MM.1S (cell line): Measurements from ENCODE around the gene CDK5.

Experiments
- DNase-seq: peaks from one replicate; pipeline ENCODE4 v3.0.0-alpha.2; 2015
- H2AFZ ChIP-seq: fragments of 300-600 bp; sonication (generic); 2 replicates; pipeline ENCODE4 v1.6.0; 2016; ENCODE audit warnings: antibody characterized with exemption, low read length
- H3F3A ChIP-seq: fragments of 300-600 bp; sonication (generic); 2 replicates; pipeline ENCODE4 v1.6.1; 2016; ENCODE audit warnings: mild to moderate bottlenecking, antibody characterized with exemption, low read length, moderate library complexity, mixed read lengths; ENCODE audit not compliant: insufficient read depth
- H3K27ac ChIP-seq: fragments of 300-600 bp; sonication (generic); 2 replicates; pipeline ENCODE4 v1.5.1; 2016; ENCODE audit warnings: mild to moderate bottlenecking, low read length
- H3K27me3 ChIP-seq: fragments of 300-600 bp; sonication (generic); replicated peaks from 2 replicates; pipeline ENCODE4 v1.6.0; 2016; ENCODE audit warnings: low read length; ENCODE audit not compliant: insufficient read depth
- H3K36me3 ChIP-seq: fragments of 300-600 bp; sonication (generic); replicated peaks from 2 replicates; pipeline ENCODE4 v1.6.1; 2016; ENCODE audit warnings: mild to moderate bottlenecking, low read length, mixed read lengths; ENCODE audit not compliant: insufficient read depth
- H3K4me1 ChIP-seq: fragments of 300-600 bp; sonication (generic); 2 replicates; pipeline ENCODE4 v1.6.1; 2016; ENCODE audit warnings: low read length, mixed read lengths
- H3K4me2 ChIP-seq: fragments of 300-600 bp; sonication (generic); 2 replicates; pipeline ENCODE4 v1.6.0; 2016; ENCODE audit warnings: low read depth, low read length
- H3K4me3 ChIP-seq: fragments of 300-600 bp; sonication (generic); 2 replicates; pipeline ENCODE4 v1.5.1; 2016; ENCODE audit warnings: low read length, mixed read lengths
- H3K79me2 ChIP-seq: fragments of 300-600 bp; sonication (generic); 2 replicates; pipeline ENCODE4 v1.6.1; 2016; ENCODE audit warnings: mixed run types, low read length, mixed read lengths
- H3K9ac ChIP-seq: fragments of 300-600 bp; sonication (generic); 2 replicates; pipeline ENCODE4 v1.6.1; 2016; ENCODE audit warnings: low read length, mixed read lengths
- H3K9me2 ChIP-seq: fragments of 300-600 bp; sonication (generic); replicated peaks from 2 replicates; pipeline ENCODE4 v1.6.1; 2016; ENCODE audit warnings: mild to moderate bottlenecking, low read length, mixed read lengths; ENCODE audit not compliant: insufficient read depth
- H3K9me3 ChIP-seq: fragments of 300-600 bp; sonication (generic); replicated peaks from 2 replicates; pipeline ENCODE4 v1.6.1; 2016; ENCODE audit warnings: mild to moderate bottlenecking, low read length, mixed read lengths; ENCODE audit not compliant: insufficient read depth
- H4K20me1 ChIP-seq: fragments of 300-600 bp; sonication (generic); 2 replicates; pipeline ENCODE4 v1.6.1; 2016; ENCODE audit warnings: mild to moderate bottlenecking, low read length, moderate library complexity, mixed read lengths; ENCODE audit not compliant: insufficient read depth
- EZH2 ChIP-seq: fragments of 300-600 bp; sonication (generic); optimal IDR thresholded peaks from 2 replicates; pipeline ENCODE3; 2017; ENCODE audit warnings: low read depth, mild to moderate bottlenecking, antibody characterized with exemption, low read length, mixed read lengths
- EZH2phosphoT487 ChIP-seq: fragments of 300-600 bp; sonication (generic); IDR thresholded peaks from 2 replicates; pipeline ENCODE4 v1.6.1; 2018; ENCODE audit warnings: antibody characterized with exemption, low read length
- TF ChIP-seq, protein P1 (sequence below): fragments of 300-600 bp; sonication (generic); IDR thresholded peaks from 2 replicates; pipeline ENCODE4 v1.5.1; 2016; ENCODE audit warnings: antibody characterized with exemption, low read length, mixed read lengths

CDK5 gene

DNA sequence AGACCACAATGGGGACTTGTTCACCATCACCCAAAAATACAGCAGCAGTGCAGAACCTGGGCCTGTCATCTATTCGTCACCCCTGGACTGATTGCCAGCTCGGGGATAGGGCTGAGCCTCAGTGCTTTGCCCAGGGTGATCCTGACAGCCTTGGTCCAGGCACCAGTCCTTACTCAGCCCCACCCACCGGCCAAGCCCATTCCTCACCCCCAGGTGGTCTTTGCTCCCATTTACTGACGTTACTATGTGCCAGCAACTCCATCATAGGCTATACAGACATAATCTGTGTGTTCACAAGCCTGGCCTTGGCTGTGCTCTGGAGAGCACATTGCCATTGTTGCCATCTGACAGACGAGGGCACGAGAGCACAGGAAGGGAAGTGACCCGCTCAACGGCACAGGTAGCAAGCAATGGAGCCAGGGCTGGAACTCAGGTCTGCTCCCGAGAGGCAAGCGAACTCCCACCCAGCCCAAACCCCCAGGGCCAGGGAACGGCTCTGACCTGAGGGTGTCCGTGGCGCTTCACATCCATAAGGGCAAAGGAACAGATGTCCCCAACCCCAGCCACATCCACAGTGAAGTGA, 40.2 kb downstream of the CDK5 start:
- H3F3A ChIP-seq = 0 out of 2 replicates have a peak, but pooled peaks cover 4% of the 10 kb centered on the region
- peak overlapping the region; percentile 29; the same call in 1 of the 2 replicates for H3K4me3 ChIP-seq
- no peak overlapping the region for H3K9ac ChIP-seq
- H3K27ac ChIP-seq = no peak overlapping the region
- H3K27me3 ChIP-seq = peaks cover 61% of the 10 kb centered on the region
- DNase-seq = no peak
- no peaks in the 10 kb centered on the region for H4K20me1 ChIP-seq
- peak overlapping the region; percentile 66 for H2AFZ ChIP-seq
- H3K9me2 ChIP-seq = no peaks in the 10 kb centered on the region
- H3K9me3 ChIP-seq = no peaks in the 10 kb centered on the region
- TF ChIP-seq EZH2phosphoT487 (no peak), EZH2 (no peak)
- TF ChIP-seq, protein P1, sequence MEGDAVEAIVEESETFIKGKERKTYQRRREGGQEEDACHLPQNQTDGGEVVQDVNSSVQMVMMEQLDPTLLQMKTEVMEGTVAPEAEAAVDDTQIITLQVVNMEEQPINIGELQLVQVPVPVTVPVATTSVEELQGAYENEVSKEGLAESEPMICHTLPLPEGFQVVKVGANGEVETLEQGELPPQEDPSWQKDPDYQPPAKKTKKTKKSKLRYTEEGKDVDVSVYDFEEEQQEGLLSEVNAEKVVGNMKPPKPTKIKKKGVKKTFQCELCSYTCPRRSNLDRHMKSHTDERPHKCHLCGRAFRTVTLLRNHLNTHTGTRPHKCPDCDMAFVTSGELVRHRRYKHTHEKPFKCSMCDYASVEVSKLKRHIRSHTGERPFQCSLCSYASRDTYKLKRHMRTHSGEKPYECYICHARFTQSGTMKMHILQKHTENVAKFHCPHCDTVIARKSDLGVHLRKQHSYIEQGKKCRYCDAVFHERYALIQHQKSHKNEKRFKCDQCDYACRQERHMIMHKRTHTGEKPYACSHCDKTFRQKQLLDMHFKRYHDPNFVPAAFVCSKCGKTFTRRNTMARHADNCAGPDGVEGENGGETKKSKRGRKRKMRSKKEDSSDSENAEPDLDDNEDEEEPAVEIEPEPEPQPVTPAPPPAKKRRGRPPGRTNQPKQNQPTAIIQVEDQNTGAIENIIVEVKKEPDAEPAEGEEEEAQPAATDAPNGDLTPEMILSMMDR = no peak
- H3K79me2 ChIP-seq = no peaks in the 10 kb centered on the region
- peak overlapping the region; percentile 76 for H3K4me2 ChIP-seq
- peaks cover 11% of the 10 kb centered on the region; the same call in 1 of the 2 replicates for H3K4me1 ChIP-seq
- H3K36me3 ChIP-seq = no peaks in the 10 kb centered on the region

DNA sequence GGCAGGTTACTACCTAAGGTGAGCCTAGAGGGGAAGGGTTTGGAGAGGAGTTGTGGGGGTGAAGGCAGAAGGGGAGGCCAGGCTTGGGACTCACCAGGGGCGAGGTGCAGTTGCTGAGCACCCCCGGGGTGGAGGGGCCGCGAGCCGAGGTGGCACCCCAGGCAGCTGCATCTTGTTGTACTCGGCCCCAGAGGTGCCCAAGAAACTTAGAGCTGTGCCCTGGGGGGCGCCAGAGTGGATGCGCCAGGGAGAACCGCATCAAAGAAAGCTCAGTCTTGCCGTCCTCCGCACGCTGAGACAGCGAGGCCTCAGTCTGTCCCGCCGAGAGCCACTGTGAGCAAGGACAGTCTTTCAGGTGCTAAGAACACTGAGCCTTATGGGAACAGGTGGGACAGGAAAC, 40.8 kb downstream of the CDK5 start:
- Histone ChIP-seq H3K36me3 (no peaks in the 10 kb centered on the region), H3K4me2 (no peak overlapping the region), H3K9me3 (no peaks in the 10 kb centered on the region), H2AFZ (no peak overlapping the region), H4K20me1 (no peaks in the 10 kb centered on the region), H3K27ac (no peak overlapping the region), H3K9me2 (no peaks in the 10 kb centered on the region), H3K4me1 (peaks cover 11% of the 10 kb centered on the region; the same call in 1 of the 2 replicates), H3K9ac (no peak overlapping the region), H3K4me3 (no peak overlapping the region), H3F3A (0 out of 2 replicates have a peak, but pooled peaks cover 4% of the 10 kb centered on the region), H3K79me2 (no peaks in the 10 kb centered on the region), H3K27me3 (peaks cover 66% of the 10 kb centered on the region)
- TF ChIP-seq EZH2phosphoT487 (no peak), EZH2 (no peak)
- TF ChIP-seq, protein P1 = no peak
- no peak for DNase-seq

DNA sequence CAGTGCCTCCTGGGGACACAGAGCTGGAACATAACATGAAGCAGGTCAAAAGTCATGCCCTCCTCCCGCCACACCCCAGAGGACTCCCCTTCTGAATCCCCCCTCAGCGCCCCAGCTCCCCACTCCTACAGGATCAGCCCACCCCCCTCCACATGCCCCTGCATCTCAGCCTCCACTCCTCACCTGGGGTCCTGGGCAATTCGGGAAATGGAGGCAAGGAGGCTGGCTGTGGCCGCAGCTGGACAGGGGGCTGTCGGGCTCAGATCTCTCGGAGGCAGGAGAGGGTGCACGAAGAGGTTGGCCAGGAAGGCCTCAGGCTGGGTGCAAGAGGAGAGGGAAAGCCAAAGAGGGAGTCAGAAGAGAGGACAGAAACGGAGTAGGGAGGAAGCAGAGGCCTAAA, 41.2 kb downstream of the CDK5 start:
- no peaks in the 10 kb centered on the region for H3K9me3 ChIP-seq
- H3K36me3 ChIP-seq = no peaks in the 10 kb centered on the region
- H3K9ac ChIP-seq = no peak overlapping the region
- TF ChIP-seq EZH2 = no peak
- TF ChIP-seq, protein P1 = no peak
- no peak for TF ChIP-seq EZH2phosphoT487
- H2AFZ ChIP-seq = no peak overlapping the region
- H3K79me2 ChIP-seq = no peaks in the 10 kb centered on the region
- no peak overlapping the region for H3K4me2 ChIP-seq
- no peaks in the 10 kb centered on the region for H4K20me1 ChIP-seq
- no peaks in the 10 kb centered on the region for H3K9me2 ChIP-seq
- 0 out of 2 replicates have a peak, but pooled peaks cover 4% of the 10 kb centered on the region for H3F3A ChIP-seq
- H3K4me1 ChIP-seq = peaks cover 11% of the 10 kb centered on the region; the same call in 1 of the 2 replicates
- H3K27me3 ChIP-seq = peaks cover 69% of the 10 kb centered on the region
- H3K4me3 ChIP-seq = no peak overlapping the region
- DNase-seq = no peak
- H3K27ac ChIP-seq = no peak overlapping the region
